Subcutaneous abdominal adipose tissue (tissue), 5 donors: ENCODE results near the gene KCNMA1.
"Not testable (repeated sequence)": the region's sequence is repeated elsewhere in the genome, so short reads cannot be mapped to it uniquely, and the experiment has no call there.

Source experiments
- H3K27ac ChIP-seq: one replicate; pipeline ENCODE4 v1.7.0; 2013; ENCODE audit warnings: low read depth, mild to moderate bottlenecking, inconsistent platforms, low read length, moderate library complexity
- H3K27me3 ChIP-seq, 5 donors: one replicate each; pipeline ENCODE4 v1.7.0; 2013; ENCODE audit warnings: low read length in 5 of 5, inconsistent platforms in 1 of 5; ENCODE audit not compliant: control insufficient read depth in 5 of 5, insufficient read depth in 4 of 5
- H3K36me3 ChIP-seq, 5 donors: one replicate each; pipeline ENCODE4 v1.7.0; 2013; ENCODE audit warnings: low read length in 5 of 5; ENCODE audit not compliant: control insufficient read depth in 5 of 5, insufficient read depth in 5 of 5
- H3K4me1 ChIP-seq, 5 donors: one replicate each; pipeline ENCODE4 v1.7.0; 2013; ENCODE audit warnings: low read length in 5 of 5, mild to moderate bottlenecking in 3 of 5, moderate library complexity in 1 of 5; ENCODE audit not compliant: control insufficient read depth in 5 of 5, insufficient read depth in 5 of 5
- H3K4me3 ChIP-seq, 5 donors: one replicate each; pipeline ENCODE4 v1.7.0; 2013; ENCODE audit warnings: low read length in 5 of 5, low read depth in 1 of 5
- H3K9ac ChIP-seq, 5 donors: one replicate each; pipeline ENCODE4 v1.7.0; 2013; ENCODE audit warnings: low read length in 5 of 5, mild to moderate bottlenecking in 4 of 5, moderate library complexity in 3 of 5
- H3K9me3 ChIP-seq, 5 donors: one replicate each; pipeline ENCODE4 v1.7.0; 2013; ENCODE audit warnings: low read length in 5 of 5; ENCODE audit not compliant: control insufficient read depth in 5 of 5
- donor health status: healthy.
- donor health status: healthy.
- donor health status: healthy.
- donor health status: healthy.
- donor health status: healthy.

Gene KCNMA1

GRCh38 chr10:77590344-77591237 is 47.0 kb downstream of the KCNMA1 start:
- Histone ChIP-seq H3K9me3 (no peaks in the 10 kb centered on the region), H3K4me1 (peaks cover 0 to 8% (median 0%) of the 10 kb centered on the region in 5 donors), H3K27ac (no peak overlapping the region), H3K9ac (no peak overlapping the region), H3K36me3 (no peaks in the 10 kb centered on the region), H3K27me3 (no peaks in the 10 kb centered on the region), H3K4me3 (no peak overlapping the region)

- H3K27ac ChIP-seq, H3K9me3 ChIP-seq, H3K4me3 ChIP-seq, H3K27me3 ChIP-seq, H3K4me1 ChIP-seq, H3K36me3 ChIP-seq, H3K9ac ChIP-seq: not testable (repeated sequence)
Measured at GRCh38 chr10:77589703-77590102, 47.9 kb downstream of the KCNMA1 start.

GRCh38 chr10:77588886-77589285 is 48.7 kb downstream of the KCNMA1 start:
- H3K4me3 ChIP-seq, result no peak overlapping the region
- H3K9me3 ChIP-seq, result no peaks in the 10 kb centered on the region
- no peaks in the 10 kb centered on the region for H3K36me3 ChIP-seq
- H3K27me3 ChIP-seq, result no peaks in the 10 kb centered on the region
- H3K27ac ChIP-seq, result no peak overlapping the region
- H3K4me1 ChIP-seq, result peaks cover 0 to 5% (median 0%) of the 10 kb centered on the region in 5 donors
- H3K9ac ChIP-seq, result no peak overlapping the region

- Histone ChIP-seq H3K4me1 (no peaks in the 10 kb centered on the region), H3K9me3 (no peaks in the 10 kb centered on the region), H3K27ac (no peak overlapping the region), H3K4me3 (no peak overlapping the region), H3K9ac (no peak overlapping the region), H3K36me3 (no peaks in the 10 kb centered on the region), H3K27me3 (no peaks in the 10 kb centered on the region)
Measured at GRCh38 chr10:77587416-77587790, 50.2 kb downstream of the KCNMA1 start.

- Histone ChIP-seq H3K4me1 (no peaks in the 10 kb centered on the region), H3K27me3 (no peaks in the 10 kb centered on the region), H3K4me3 (no peak overlapping the region), H3K9ac (no peak overlapping the region), H3K9me3 (no peaks in the 10 kb centered on the region), H3K36me3 (no peaks in the 10 kb centered on the region), H3K27ac (no peak overlapping the region)
Measured at GRCh38 chr10:77586719-77587415, 50.7 kb downstream of the KCNMA1 start.

GRCh38 chr10:77584938-77585337 is 52.7 kb downstream of the KCNMA1 start:
- Histone ChIP-seq H3K4me1 (no peaks in the 10 kb centered on the region), H3K27me3 (no peaks in the 10 kb centered on the region), H3K36me3 (no peaks in the 10 kb centered on the region), H3K27ac (no peak overlapping the region), H3K9ac (no peak overlapping the region), H3K9me3 (no peaks in the 10 kb centered on the region), H3K4me3 (no peak overlapping the region)

DNA sequence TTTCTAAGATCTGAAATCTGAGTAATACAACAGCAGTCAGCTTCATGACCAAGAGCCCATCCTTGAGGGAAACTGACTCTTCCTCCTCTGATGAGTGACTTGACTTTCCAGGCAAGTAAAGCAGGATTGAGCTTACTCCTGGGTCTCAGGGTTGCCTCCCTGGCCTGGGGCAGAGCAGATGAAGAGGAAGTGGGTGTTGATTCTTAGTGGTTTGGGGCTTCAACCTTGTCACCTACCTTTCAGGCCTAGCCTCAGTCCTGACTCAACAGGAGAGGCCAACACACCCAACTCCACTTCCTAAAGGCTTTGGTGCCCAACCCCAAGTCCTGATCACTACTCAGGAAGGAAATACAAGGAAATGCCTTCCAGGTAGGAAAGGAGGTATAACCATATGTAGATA is 54.1 kb downstream of the KCNMA1 start:
- H3K36me3 ChIP-seq, result no peaks in the 10 kb centered on the region
- H3K27me3 ChIP-seq, result no peaks in the 10 kb centered on the region
- no peaks in the 10 kb centered on the region for H3K4me1 ChIP-seq
- H3K9me3 ChIP-seq, result no peaks in the 10 kb centered on the region
- H3K4me3 ChIP-seq, result no peak overlapping the region
- H3K9ac ChIP-seq, result no peak overlapping the region
- no peak overlapping the region for H3K27ac ChIP-seq

DNA sequence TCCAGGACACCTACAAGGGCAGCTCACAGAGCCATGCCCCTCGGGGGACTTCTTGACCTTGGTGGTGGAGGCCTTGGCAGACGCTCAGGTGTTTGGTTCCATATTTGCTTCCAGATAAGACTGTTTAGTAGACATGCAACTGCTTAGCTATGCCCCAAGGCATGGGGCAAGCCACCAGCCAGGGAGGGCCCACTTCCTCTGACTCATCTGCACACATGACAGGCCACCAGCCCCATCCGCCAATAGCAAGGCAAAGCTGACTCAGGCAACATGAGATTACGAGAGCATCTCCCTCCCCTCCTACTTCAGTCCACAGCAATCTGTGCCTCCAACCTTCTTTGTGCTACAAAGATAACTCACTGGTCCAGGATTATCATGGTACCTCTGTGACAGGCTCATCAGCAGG is 54.9 kb downstream of the KCNMA1 start:
- H3K9ac ChIP-seq, result no peak overlapping the region
- H3K27me3 ChIP-seq, result no peaks in the 10 kb centered on the region
- H3K36me3 ChIP-seq, result no peaks in the 10 kb centered on the region
- no peak overlapping the region for H3K4me3 ChIP-seq
- H3K27ac ChIP-seq, result no peak overlapping the region
- no peaks in the 10 kb centered on the region for H3K4me1 ChIP-seq
- H3K9me3 ChIP-seq, result no peaks in the 10 kb centered on the region

GRCh38 chr10:77581738-77582137 is 55.9 kb downstream of the KCNMA1 start:
- Histone ChIP-seq H3K4me3 (no peak overlapping the region), H3K27me3 (no peaks in the 10 kb centered on the region), H3K27ac (no peak overlapping the region), H3K36me3 (no peaks in the 10 kb centered on the region), H3K9ac (no peak overlapping the region), H3K4me1 (no peaks in the 10 kb centered on the region), H3K9me3 (no peaks in the 10 kb centered on the region)

GRCh38 chr10:77580482-77580881 is 57.1 kb downstream of the KCNMA1 start:
- H3K9me3 ChIP-seq, result no peaks in the 10 kb centered on the region
- H3K4me1 ChIP-seq, result no peaks in the 10 kb centered on the region
- no peak overlapping the region for H3K9ac ChIP-seq
- no peaks in the 10 kb centered on the region for H3K27me3 ChIP-seq
- H3K4me3 ChIP-seq, result no peak overlapping the region
- H3K36me3 ChIP-seq, result no peaks in the 10 kb centered on the region
- H3K27ac ChIP-seq, result no peak overlapping the region
